ENCODE results near the gene TBC1D24. TPM values are rescaled to one million over a fixed set of nuclear protein-coding genes. Genes with fewer than 3 reads are reported as not detected.
"Not testable (repeated sequence)": the region's sequence is repeated elsewhere in the genome, so short reads cannot be mapped to it uniquely, and the experiment has no call there.

TBC1D24 gene
- total RNA-seq, 1 donor from 2014 or later, result 16.6 TPM

DNA sequence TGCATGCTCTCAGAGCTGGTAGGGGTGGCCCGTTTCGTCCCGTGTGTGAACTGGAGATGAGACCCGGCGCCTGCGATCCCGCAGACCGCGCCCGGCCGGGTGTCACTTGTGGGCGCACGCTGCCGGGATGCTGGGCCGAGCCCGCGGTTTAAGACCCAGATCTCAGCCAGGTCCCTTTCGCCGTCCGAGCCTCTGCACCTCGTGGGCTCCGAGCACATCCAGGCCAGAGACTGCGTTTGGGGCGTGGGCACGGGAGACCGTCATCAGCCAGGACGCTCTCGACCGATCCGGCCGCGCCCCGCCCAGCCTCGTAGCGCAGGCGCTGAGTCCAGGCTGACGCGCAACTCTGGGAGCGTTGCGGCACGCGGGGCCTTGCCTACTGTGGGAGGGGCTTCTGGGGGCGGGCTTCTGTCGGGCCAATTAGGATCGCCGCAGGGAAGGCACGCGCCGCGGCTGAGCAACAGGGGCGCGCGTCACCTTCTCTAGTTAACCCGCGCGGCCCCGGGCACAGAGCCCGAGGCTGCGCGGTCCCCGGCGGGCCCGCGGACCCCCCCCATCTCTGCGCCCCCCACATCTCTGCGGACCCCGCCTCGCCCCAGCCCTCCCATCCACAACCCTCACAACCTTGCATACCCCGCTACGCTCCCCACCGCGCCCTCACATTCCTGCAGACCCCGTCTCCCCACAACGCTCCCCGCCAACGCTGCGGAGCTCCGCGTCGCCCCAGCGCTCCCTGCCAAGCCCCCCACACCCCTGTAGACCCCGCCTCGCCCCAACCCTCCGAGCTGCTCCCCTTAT is 57.0 kb downstream of the TBC1D24 start:
- no peaks in the 10 kb centered on the region for H3K27me3 Mint-ChIP-seq

DNA sequence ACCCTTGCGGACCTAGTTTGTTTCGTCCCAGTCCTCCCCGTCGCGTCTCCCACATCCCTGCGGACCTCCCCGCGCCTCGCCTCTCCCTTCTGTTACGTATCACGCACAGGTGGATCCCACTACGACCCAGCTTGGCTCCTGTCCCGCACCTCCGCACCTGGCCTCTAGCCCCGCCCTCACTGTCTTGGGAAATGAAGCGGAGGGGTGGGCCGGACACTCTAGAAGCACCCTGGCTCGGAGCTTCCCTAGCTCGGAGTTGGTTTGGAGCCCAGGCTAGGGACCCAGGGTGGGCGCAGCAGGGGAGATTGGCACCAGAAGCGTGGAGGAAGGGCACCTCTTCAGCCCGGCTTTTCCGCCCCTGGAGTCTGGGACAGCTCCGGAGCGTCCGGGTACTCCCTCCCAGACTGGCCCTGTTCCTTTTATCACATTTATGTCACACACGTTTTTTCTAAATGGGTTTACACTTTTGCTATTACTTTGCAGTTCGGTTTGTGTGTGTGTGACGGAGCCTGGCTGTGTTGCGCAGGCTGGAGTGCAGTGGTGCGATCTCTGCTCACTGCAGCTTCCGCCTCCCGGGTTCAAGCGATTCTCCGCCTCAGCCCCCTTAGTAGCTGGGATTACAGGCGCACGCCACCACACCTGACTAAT is 57.7 kb downstream of the TBC1D24 start:
- H3K4me3 Mint-ChIP-seq, result peak overlapping the region; percentile 96
- no peaks in the 10 kb centered on the region for H3K9me3 Mint-ChIP-seq
- peaks cover 22% of the 10 kb centered on the region for H3K4me1 Mint-ChIP-seq
- DNase-seq, result peak; percentile 87
- intact Hi-C loops (cut with micrococcal nuclease), result loop anchor here (1.0 to 10.0 kb wide), 5 partner anchors 19 to 308 kb away; partner anchors contain the start of genes ATP6V0C, E4F1 and ECI1
- peaks cover 3% of the 10 kb centered on the region for H3K36me3 Mint-ChIP-seq (ENCODE audit: low read depth)
- H3K27me3 Mint-ChIP-seq, result no peaks in the 10 kb centered on the region
- peak overlapping the region; percentile 98 for H3K27ac Mint-ChIP-seq

More for the DNA sequence above, 57.0 kb downstream of the TBC1D24 start:
- Mint-ChIP-seq H3K9me3 (no peaks in the 10 kb centered on the region), H3K27ac (peak overlapping the region; percentile 98), H3K4me1 (peaks cover 18% of the 10 kb centered on the region), H3K36me3 (ENCODE audit: low read depth) (peaks cover 5% of the 10 kb centered on the region), H3K4me3 (peak overlapping the region; percentile 96)
- peak; percentile 99 for DNase-seq
- intact Hi-C loops (cut with micrococcal nuclease), result loop anchor here (1.0 to 10.0 kb wide), 5 partner anchors 19 to 307 kb away; partner anchors contain the start of genes ATP6V0C, E4F1 and ECI1

GRCh38 chr16:2533142-2533755 is 58.3 kb downstream of the TBC1D24 start:
- H3K27me3 Mint-ChIP-seq; H3K36me3 Mint-ChIP-seq (ENCODE audit: low read depth); H3K9me3 Mint-ChIP-seq: not testable (repeated sequence)
- intact Hi-C loops (cut with micrococcal nuclease), result loop anchor here (5.0 to 10.0 kb wide), 4 partner anchors 62 to 308 kb away; partner anchors contain the start of genes E4F1 and ECI1
- Mint-ChIP-seq H3K4me1 (peaks cover 22% of the 10 kb centered on the region), H3K4me3 (peak overlapping the region; percentile 96), H3K27ac (peak overlapping the region; percentile 98)
- peak; percentile 65 for DNase-seq

GRCh38 chr16:2533912-2534311 is 59.0 kb downstream of the TBC1D24 start:
- Mint-ChIP-seq H3K4me1 (peaks cover 25% of the 10 kb centered on the region), H3K9me3 (no peaks in the 10 kb centered on the region), H3K36me3 (ENCODE audit: low read depth) (peaks cover 6% of the 10 kb centered on the region), H3K4me3 (peak overlapping the region; percentile 63), H3K27me3 (no peaks in the 10 kb centered on the region), H3K27ac (peak overlapping the region; percentile 74)
- DNase-seq, result no peak
- intact Hi-C loops (cut with micrococcal nuclease), result loop anchor here (5.0 to 10.0 kb wide), 4 partner anchors 61 to 309 kb away; partner anchors contain the start of genes E4F1 and ECI1

- H3K4me3 Mint-ChIP-seq, result peak overlapping the region; percentile 63
- not testable (repeated sequence) for H3K27me3 Mint-ChIP-seq; H3K9me3 Mint-ChIP-seq; H3K27ac Mint-ChIP-seq; H3K36me3 Mint-ChIP-seq (ENCODE audit: low read depth); DNase-seq
- intact Hi-C loops (cut with micrococcal nuclease), result loop anchor here (5.0 to 10.0 kb wide), 4 partner anchors 60 to 310 kb away; partner anchors contain the start of genes E4F1 and ECI1
- peaks cover 26% of the 10 kb centered on the region for H3K4me1 Mint-ChIP-seq
Observed at GRCh38 chr16:2534335-2534734, 59.4 kb downstream of the TBC1D24 start.

GRCh38 chr16:2535625-2536013 is 60.7 kb downstream of the TBC1D24 start:
- intact Hi-C loops (cut with micrococcal nuclease), result loop anchor here (10.0 kb wide), 3 partner anchors 59 to 311 kb away; partner anchors contain the start of genes E4F1 and ECI1
- Mint-ChIP-seq H3K27ac (no peak overlapping the region), H3K36me3 (ENCODE audit: low read depth) (peaks cover 8% of the 10 kb centered on the region), H3K4me1 (peaks cover 33% of the 10 kb centered on the region), H3K4me3 (no peak overlapping the region), H3K9me3 (no peaks in the 10 kb centered on the region), H3K27me3 (no peaks in the 10 kb centered on the region)
- no peak for DNase-seq

- peak; percentile 98 for DNase-seq
- Mint-ChIP-seq H3K36me3 (ENCODE audit: low read depth) (peaks cover 12% of the 10 kb centered on the region), H3K9me3 (no peaks in the 10 kb centered on the region), H3K27ac (peak within 1 kb of the TSS; percentile 89), H3K4me1 (peaks cover 29% of the 10 kb centered on the region), H3K27me3 (no peaks in the 10 kb centered on the region), H3K4me3 (peak within 1 kb of the TSS; percentile 90)
- intact Hi-C loops (cut with micrococcal nuclease), result loop anchor here (10.0 kb wide), 3 partner anchors 57 to 313 kb away; partner anchors contain the start of genes E4F1 and ECI1
Observed at GRCh38 chr16:2537451-2538379, 62.8 kb downstream of the TBC1D24 start, which contains the start of gene PDPK1. Gene PDPK1 (plus strand): TSS chr16:2538021. CDS start chr16:2538113, 92 bp downstream.

- intact Hi-C loops (cut with micrococcal nuclease), result loop anchor here (10.0 kb wide), 3 partner anchors 55 to 315 kb away; partner anchors contain the start of genes E4F1 and ECI1
- Mint-ChIP-seq H3K36me3 (ENCODE audit: low read depth) (peaks cover 12% of the 10 kb centered on the region), H3K4me1 (peaks cover 24% of the 10 kb centered on the region), H3K4me3 (peak overlapping the region; percentile 90), H3K27ac (peak overlapping the region; percentile 63)
- not testable (repeated sequence) for H3K27me3 Mint-ChIP-seq, H3K9me3 Mint-ChIP-seq
- peak; percentile 56 for DNase-seq
Observed at GRCh38 chr16:2539192-2539844, 64.4 kb downstream of the TBC1D24 start.

GRCh38 chr16:2539845-2540458 is 65.0 kb downstream of the TBC1D24 start:
- H3K4me3 Mint-ChIP-seq, result peak overlapping the region; percentile 90
- H3K27me3 Mint-ChIP-seq, H3K27ac Mint-ChIP-seq, H3K9me3 Mint-ChIP-seq: not testable (repeated sequence)
- peaks cover 12% of the 10 kb centered on the region for H3K36me3 Mint-ChIP-seq (ENCODE audit: low read depth)
- intact Hi-C loops (cut with micrococcal nuclease), result loop anchor here (10.0 kb wide), 3 partner anchors 55 to 315 kb away; partner anchors contain the start of genes E4F1 and ECI1
- H3K4me1 Mint-ChIP-seq, result peaks cover 24% of the 10 kb centered on the region
- peak; percentile 76 for DNase-seq

DNA sequence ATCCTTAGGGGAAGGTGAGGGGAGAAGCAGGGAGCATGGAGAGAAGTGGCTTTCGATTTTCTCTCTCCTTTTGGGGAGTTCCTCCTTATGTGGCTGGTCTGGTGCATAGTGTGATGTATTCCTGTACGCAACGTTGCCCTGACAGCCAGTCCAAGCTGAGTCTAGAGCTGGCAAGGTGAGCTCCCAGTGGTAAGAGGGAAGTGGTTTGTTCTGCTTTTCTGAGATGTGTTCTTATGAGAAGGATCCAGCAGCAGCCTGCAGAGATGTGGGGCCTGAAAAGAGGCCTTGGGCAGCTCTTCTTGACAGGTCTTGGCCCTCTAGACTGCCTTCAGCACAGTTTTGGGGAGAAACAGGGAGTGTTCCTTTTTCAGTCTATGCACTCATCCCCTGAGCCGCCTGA is 66.0 kb downstream of the TBC1D24 start:
- peaks cover 24% of the 10 kb centered on the region for H3K4me1 Mint-ChIP-seq
- H3K36me3 Mint-ChIP-seq (ENCODE audit: low read depth), result peaks cover 16% of the 10 kb centered on the region
- intact Hi-C loops (cut with micrococcal nuclease); H3K9me3 Mint-ChIP-seq; DNase-seq; H3K27me3 Mint-ChIP-seq: not testable (repeated sequence)
- peak overlapping the region; percentile 39 for H3K27ac Mint-ChIP-seq
- peak overlapping the region; percentile 18 for H3K4me3 Mint-ChIP-seq

GRCh38 chr16:2541409-2541808 is 66.5 kb downstream of the TBC1D24 start:
- H3K27ac Mint-ChIP-seq; H3K9me3 Mint-ChIP-seq; H3K27me3 Mint-ChIP-seq; H3K4me3 Mint-ChIP-seq; intact Hi-C loops (cut with micrococcal nuclease): not testable (repeated sequence)
- H3K36me3 Mint-ChIP-seq (ENCODE audit: low read depth), result peaks cover 16% of the 10 kb centered on the region
- peak; percentile 54 for DNase-seq
- H3K4me1 Mint-ChIP-seq, result peaks cover 24% of the 10 kb centered on the region

DNA sequence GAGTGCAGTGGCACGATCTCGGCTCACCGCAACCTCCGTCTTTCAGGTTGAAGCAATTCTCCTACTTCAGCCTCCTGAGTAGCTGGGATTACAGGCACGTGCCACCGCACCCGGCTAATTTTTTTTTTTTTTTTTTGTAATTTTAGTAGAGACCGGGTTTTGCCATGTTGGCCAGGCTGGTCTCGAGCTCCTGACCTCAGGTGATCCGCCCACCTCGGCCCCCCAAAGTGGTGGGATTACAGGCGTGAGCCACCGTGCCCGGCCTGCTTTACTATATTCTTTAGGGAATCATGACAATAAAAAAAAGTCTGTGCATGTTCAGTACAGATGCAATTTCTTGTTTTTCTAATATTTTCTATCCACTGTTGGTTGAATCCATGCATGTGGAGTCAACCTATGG is 68.8 kb downstream of the TBC1D24 start:
- intact Hi-C loops (cut with micrococcal nuclease); H3K27me3 Mint-ChIP-seq; DNase-seq; H3K27ac Mint-ChIP-seq; H3K9me3 Mint-ChIP-seq; H3K4me3 Mint-ChIP-seq: not testable (repeated sequence)
- Mint-ChIP-seq H3K4me1 (peaks cover 15% of the 10 kb centered on the region), H3K36me3 (ENCODE audit: low read depth) (peaks cover 14% of the 10 kb centered on the region)

All from activated CD4-positive, alpha-beta T cell treated with anti-CD3 and anti-CD28 coated beads, Interleukin-2, amount 10 ng/mL, durations not matched to agents 24 days and 14 days (primary cell).